IMR-90 (cell line): ENCODE data around the gene SLTM. TPM values are rescaled to one million over a fixed set of nuclear protein-coding genes. Genes with fewer than 3 reads are reported as not detected.
A peak's percentile ranks its signal among the peaks of the same experiment; 100 is the strongest.

Source experiments
- ATAC-seq: fragments of 200-7000 bp; cut with Tn5 transposase; 2 replicates; pipeline ENCODE4 v1.9.1; 2020; ENCODE audit warnings: low read depth, mild to moderate bottlenecking, moderate library complexity
- BruUV-seq: library from RNA; stranded (reverse); fragments of 400-500 nt; replicated peaks from 2 replicates; lab custom pipeline; 2021; lab: Mats Ljungman, UMichigan
- CTCF ChIA-PET: fragments of 300-600 bp; formaldehyde crosslinking; extraction: SDS; loops from one replicate; lab custom pipeline; 2021; ENCODE audit warnings: antibody characterized with exemption; lab: Yijun Ruan, JAX
- POLR2A ChIA-PET: fragments of 300-600 bp; sonication (Branson Sonifier 250); formaldehyde crosslinking; loops from one replicate; lab custom pipeline; 2022; ENCODE audit warnings: antibody characterized with exemption; ENCODE audit not compliant: unreplicated experiment; lab: Charles Lee
- DNase-seq: peaks from one replicate; pipeline ENCODE4 v3.0.0; 2013
- H2AFZ ChIP-seq: replicated peaks from 2 replicates; pipeline ENCODE3; 2013; ENCODE audit warnings: low read length, mild to moderate bottlenecking; ENCODE audit not compliant: poor library complexity
- H2AK5ac ChIP-seq: 2 replicates; pipeline ENCODE4 v1.6.1; 2013; ENCODE audit warnings: low read depth, low read length, inconsistent platforms
- H2AK9ac ChIP-seq: replicated peaks from 2 replicates; pipeline ENCODE3; 2013; ENCODE audit warnings: mild to moderate bottlenecking, low read depth, low read length, moderate library complexity; ENCODE audit not compliant: poor library complexity
- H2BK120ac ChIP-seq: 2 replicates; pipeline ENCODE4 v1.6.1; 2013; ENCODE audit warnings: low read depth, low read length, inconsistent platforms
- H2BK15ac ChIP-seq: 3 replicates; pipeline ENCODE4 v1.6.1; 2013; ENCODE audit warnings: low read depth, low read length, inconsistent platforms
- H2BK20ac ChIP-seq: 2 replicates; pipeline ENCODE4 v1.6.1; 2013; ENCODE audit warnings: low read depth, mild to moderate bottlenecking, inconsistent platforms, low read length, moderate library complexity
- H2BK5ac ChIP-seq: 2 replicates; pipeline ENCODE4 v1.6.1; 2013; ENCODE audit warnings: mild to moderate bottlenecking, low read depth, low read length, inconsistent platforms; ENCODE audit not compliant: poor library complexity, severe bottlenecking
- H3K14ac ChIP-seq: replicated peaks from 2 replicates; pipeline ENCODE4 v1.6.1; 2013; ENCODE audit warnings: low read depth, low read length, inconsistent platforms
- H3K18ac ChIP-seq: 2 replicates; pipeline ENCODE4 v1.6.1; 2013; ENCODE audit warnings: low read depth, low read length, control low read depth
- H3K23ac ChIP-seq: 2 replicates; pipeline ENCODE4 v1.6.1; 2013; ENCODE audit warnings: low read depth, low read length, inconsistent platforms
- H3K27ac ChIP-seq: 2 replicates; pipeline ENCODE4 v1.5.1; 2013; ENCODE audit warnings: mild to moderate bottlenecking, control low read depth, low read length; ENCODE audit not compliant: insufficient read depth
- H3K27me3 ChIP-seq: 2 replicates; pipeline ENCODE4 v1.6.1; 2013; ENCODE audit warnings: low read length; ENCODE audit not compliant: control insufficient read depth, insufficient read depth
- H3K36me3 ChIP-seq: 2 replicates; pipeline ENCODE4 v1.6.1; 2013; ENCODE audit warnings: low read length, mixed read lengths; ENCODE audit not compliant: control insufficient read depth, insufficient read depth
- H3K4ac ChIP-seq: 2 replicates; pipeline ENCODE4 v1.6.1; 2013; ENCODE audit warnings: low read depth, low read length, inconsistent platforms
- H3K4me1 ChIP-seq: 2 replicates; pipeline ENCODE4 v1.6.1; 2013; ENCODE audit warnings: low read length, mixed read lengths; ENCODE audit not compliant: control insufficient read depth, insufficient read depth
- H3K4me2 ChIP-seq: 2 replicates; pipeline ENCODE4 v1.6.1; 2013; ENCODE audit warnings: low read depth, mild to moderate bottlenecking, control low read depth, low read length, moderate library complexity
- H3K4me3 ChIP-seq: 2 replicates; pipeline ENCODE4 v1.5.1; 2013; ENCODE audit warnings: low read depth, mild to moderate bottlenecking, control low read depth, low read length, moderate library complexity; ENCODE audit not compliant: insufficient read depth
- H3K56ac ChIP-seq: 2 replicates; pipeline ENCODE4 v1.6.1; 2013; ENCODE audit warnings: low read length, inconsistent platforms; ENCODE audit not compliant: insufficient read depth; ENCODE audit errors: extremely low read depth
- H3K79me1 ChIP-seq, 2 experiments: 2 replicates each; pipeline ENCODE4 v1.6.1; 2013; ENCODE audit warnings: low read length in 2 of 2, inconsistent platforms in 1 of 2, low read depth in 1 of 2
- H3K9ac ChIP-seq: 2 replicates; pipeline ENCODE4 v1.6.1; 2013; ENCODE audit warnings: low read depth, low read length, control low read depth
- H3K9me1 ChIP-seq: 2 replicates; pipeline ENCODE4 v1.6.1; 2013; ENCODE audit warnings: low read length, inconsistent platforms; ENCODE audit not compliant: insufficient read depth
- H3K9me3 ChIP-seq: 2 replicates; pipeline ENCODE4 v1.6.1; 2013; ENCODE audit warnings: low read length; ENCODE audit not compliant: control insufficient read depth, insufficient read depth
- H4K20me1 ChIP-seq: 2 replicates; pipeline ENCODE4 v1.6.1; 2013; ENCODE audit warnings: low read length, inconsistent platforms; ENCODE audit not compliant: insufficient read depth
- H4K5ac ChIP-seq: 2 replicates; pipeline ENCODE4 v1.6.1; 2013; ENCODE audit warnings: mild to moderate bottlenecking, low read depth, low read length, control low read depth
- H4K8ac ChIP-seq, 2 experiments: 2 replicates each; pipeline ENCODE4 v1.6.1; 2013; ENCODE audit warnings: low read depth in 2 of 2, low read length in 2 of 2, control low read depth in 1 of 2, inconsistent platforms in 1 of 2
- H4K91ac ChIP-seq: 2 replicates; pipeline ENCODE4 v1.6.1; 2013; ENCODE audit warnings: low read depth, low read length, inconsistent platforms; ENCODE audit not compliant: insufficient read depth
- CEBPB ChIP-seq: IDR thresholded peaks from 2 replicates; pipeline ENCODE4 v1.6.1; 2012; ENCODE audit warnings: low read depth, low read length, improper control_type of control experiment
- CHD1 ChIP-seq: IDR thresholded peaks from 2 replicates; pipeline ENCODE4 v1.6.1; 2012; ENCODE audit warnings: low read depth, low read length, improper control_type of control experiment
- FOS ChIP-seq: fragments of 150-350 bp; IDR thresholded peaks from 2 replicates; pipeline ENCODE4 v1.6.1; 2016; ENCODE audit warnings: low read depth, low read length
- MAFK ChIP-seq: IDR thresholded peaks from 2 replicates; pipeline ENCODE4 v1.6.1; 2012; ENCODE audit warnings: low read depth, low read length, improper control_type of control experiment
- MXI1 ChIP-seq: IDR thresholded peaks from 2 replicates; pipeline ENCODE4 v1.6.1; 2012; ENCODE audit warnings: low read depth, mild to moderate bottlenecking, low read length, moderate library complexity, borderline replicate concordance
- NFE2L2 ChIP-seq: fragments of 150-350 bp; IDR thresholded peaks from 2 replicates; pipeline ENCODE4 v1.6.1; 2016; ENCODE audit warnings: low read depth, mild to moderate bottlenecking, low read length
- RAD21 ChIP-seq: IDR thresholded peaks from 2 replicates; pipeline ENCODE4 v1.6.1; 2012; ENCODE audit warnings: low read length, improper control_type of control experiment
- WGBS, 2 experiments: methylation state at CpG; one replicate each; pipeline versions ENCODE4 v1.1.5 to v1.1.7; 2013; ENCODE audit warnings: missing lambda C conversion rate in 2 of 2; ENCODE audit not compliant: insufficient read length in 1 of 2; ENCODE audit errors: extremely low coverage in 2 of 2; 5-methylcytosine and 5-hydroxymethylcytosine counted together
- dilution Hi-C: fragments of 300-500 bp; cut with HindIII; formaldehyde crosslinking; loops from one replicate; pipeline ENCODE4 v1.14.3; 2018; ENCODE audit warnings: low sequenced_read_pairs; ENCODE audit not compliant: unreplicated experiment
- in situ Hi-C: fragments of 300-500 bp; cut with MboI; formaldehyde crosslinking; loops from 3 replicates; pipeline ENCODE4 v1.14.3; 2019; ENCODE audit warnings: low sequenced_read_pairs, inconsistent platforms, mixed read lengths
- intact Hi-C: fragments of 100-400 bp; cut with micrococcal nuclease; formaldehyde crosslinking; loops from 2 replicates; pipeline ENCODE4 v1.10.0; 2022
- polyA plus RNA-seq, 3 experiments: library from polyadenylated mRNA; depleted of rRNA; stranded (reverse); fragments of >200 nt; gene quantifications; 2 replicates each; pipeline ENCODE4 v1.2.3, GENCODE V29; 2012; ENCODE audit warnings: low replicate concordance in 1 of 3
- total RNA-seq: library from RNA; depleted of rRNA; stranded (reverse); fragments of >200 nt; gene quantifications from 2 replicates; pipeline ENCODE4 v1.2.3, GENCODE V29; 2012

The SLTM gene
- total and polyA plus RNA-seq, 2 of the 4 experiments (the other 2 are of a cell fraction): 36.0 to 57.6 TPM

DNA sequence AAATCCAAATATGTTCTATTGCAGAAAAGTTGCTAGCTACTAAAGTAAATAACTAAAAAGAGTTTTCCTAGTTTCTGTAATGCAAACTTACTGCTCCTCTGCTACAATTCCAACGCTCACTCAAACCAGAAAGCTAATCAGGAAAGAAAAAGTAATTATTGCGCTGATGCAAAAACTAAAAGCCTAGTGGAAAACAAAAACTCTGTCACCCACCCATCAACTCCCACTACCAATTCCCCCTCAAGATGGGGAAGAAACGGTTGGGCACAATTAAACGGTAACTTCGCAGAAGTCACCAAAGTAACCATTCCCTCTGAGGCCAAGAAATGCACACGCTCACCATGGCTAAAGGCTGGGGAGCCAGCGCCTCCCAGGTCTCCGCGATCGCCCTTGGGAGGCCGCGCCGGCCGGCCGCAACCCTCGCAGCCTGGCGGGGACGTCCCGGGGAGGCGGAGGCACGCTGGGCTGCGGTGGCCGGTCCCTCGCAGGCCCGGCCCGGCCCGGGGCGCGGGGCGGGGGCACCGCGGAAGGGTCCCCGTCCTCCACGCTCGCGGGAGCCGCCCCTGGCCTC lies 684 bp downstream of the SLTM start:
- in situ Hi-C loops (no loop called here), intact Hi-C loops (loop anchor here (2.0 to 5.0 kb wide), 2 partner anchors 160 to 706 kb away; partner anchors contain the start of gene MINDY2)
- CTCF ChIA-PET: no interaction called here

More for the DNA sequence above, 684 bp downstream of the SLTM start:
- Histone ChIP-seq H3K4me1 (no peaks in the 10 kb centered on the region; the same call in 1 of the 2 replicates), H3K14ac (peak overlapping the region; percentile 100), H3K4me3 (peak overlapping the region; percentile 77), H3K9ac (peak overlapping the region; percentile 98), H3K18ac (peak overlapping the region; percentile 97), H3K23ac (peak overlapping the region; percentile 94), H3K4ac (peak overlapping the region; percentile 99), H3K27ac (peak overlapping the region; percentile 97), H3K4me2 (peak overlapping the region; percentile 78), H2AK9ac (peak overlapping the region; percentile 42), H2BK5ac (peak overlapping the region; percentile 96), H3K9me1 (no peaks in the 10 kb centered on the region), H3K27me3 (no peaks in the 10 kb centered on the region), H3K9me3 (no peaks in the 10 kb centered on the region), H2AFZ (peak overlapping the region; percentile 92), H2BK20ac (no peak overlapping the region), H3K79me1 (peaks cover 5 to 6% of the 10 kb centered on the region in 2 experiments; a peak in 1 of 4 replicates), H4K5ac (peak overlapping the region; percentile 97), H2AK5ac (peak overlapping the region; percentile 26), H2BK120ac (peak overlapping the region; percentile 91), H4K8ac (peak overlapping the region; percentile 82 to 100), H3K56ac (peak overlapping the region; percentile 98), H4K20me1 (peaks cover 5% of the 10 kb centered on the region; the same call in 1 of the 2 replicates), H3K36me3 (peaks cover 3% of the 10 kb centered on the region; the same call in 1 of the 2 replicates), H2BK15ac (no peak overlapping the region; the same call in 2 of the 3 replicates), H4K91ac (peak overlapping the region; percentile 95)
- dilution Hi-C loops: no loop called here
- TF ChIP-seq CEBPB (no peak), MAFK (no peak), NFE2L2 (no peak), CHD1 (no peak), FOS (no peak), MXI1 (0 out of 2 replicates have a peak, but pooled peaks have one; percentile 28), RAD21 (no peak)
- POLR2A ChIA-PET: no interaction called here
- no TSS peak for BruUV-seq
- ATAC-seq (peak; percentile 45), DNase-seq (no peak)
- 0% methylated on average over 22 of the region's 37 CpGs; no CpG with 5 or more reads in 1 of the 2 experiments for WGBS, 2 experiments
